ENCODE data around the gene ZBTB40.

GRCh38 chr1:22487781-22488180 lies 36.1 kb downstream of the ZBTB40 start:
- no peak for TF ChIP-seq CTCF (IDR thresholded peaks at IDR 0.05)
- TF ChIP-seq POLR2A (IDR thresholded peaks at IDR 0.05): no peak
